Keratinocyte (primary cell): ENCODE measurements around the gene UQCR10.
A peak's percentile ranks its signal among the peaks of the same experiment; 100 is the strongest.

ENCODE experiments used
- CTCF ChIP-seq, 3 experiments: IDR thresholded peaks in 1 of 3; conservative IDR thresholded peaks in 1 of 3; optimal IDR thresholded peaks in 1 of 3; 2 replicates in 2 of 3; 3 replicates in 1 of 3; pipeline versions ENCODE3 to v1.5.1; 2011; ENCODE audit warnings: low read length in 3 of 3, mild to moderate bottlenecking in 3 of 3, moderate library complexity in 2 of 3, control low read depth in 1 of 3, inconsistent platforms in 1 of 3; ENCODE audit not compliant: insufficient read depth in 2 of 3; ENCODE audit errors: extremely low read depth in 1 of 3
- EZH2 ChIP-seq: IDR thresholded peaks from one replicate; pipeline ENCODE4 v1.6.1; 2012; ENCODE audit warnings: inconsistent platforms, mild to moderate bottlenecking, low read length, moderate library complexity

DNA sequence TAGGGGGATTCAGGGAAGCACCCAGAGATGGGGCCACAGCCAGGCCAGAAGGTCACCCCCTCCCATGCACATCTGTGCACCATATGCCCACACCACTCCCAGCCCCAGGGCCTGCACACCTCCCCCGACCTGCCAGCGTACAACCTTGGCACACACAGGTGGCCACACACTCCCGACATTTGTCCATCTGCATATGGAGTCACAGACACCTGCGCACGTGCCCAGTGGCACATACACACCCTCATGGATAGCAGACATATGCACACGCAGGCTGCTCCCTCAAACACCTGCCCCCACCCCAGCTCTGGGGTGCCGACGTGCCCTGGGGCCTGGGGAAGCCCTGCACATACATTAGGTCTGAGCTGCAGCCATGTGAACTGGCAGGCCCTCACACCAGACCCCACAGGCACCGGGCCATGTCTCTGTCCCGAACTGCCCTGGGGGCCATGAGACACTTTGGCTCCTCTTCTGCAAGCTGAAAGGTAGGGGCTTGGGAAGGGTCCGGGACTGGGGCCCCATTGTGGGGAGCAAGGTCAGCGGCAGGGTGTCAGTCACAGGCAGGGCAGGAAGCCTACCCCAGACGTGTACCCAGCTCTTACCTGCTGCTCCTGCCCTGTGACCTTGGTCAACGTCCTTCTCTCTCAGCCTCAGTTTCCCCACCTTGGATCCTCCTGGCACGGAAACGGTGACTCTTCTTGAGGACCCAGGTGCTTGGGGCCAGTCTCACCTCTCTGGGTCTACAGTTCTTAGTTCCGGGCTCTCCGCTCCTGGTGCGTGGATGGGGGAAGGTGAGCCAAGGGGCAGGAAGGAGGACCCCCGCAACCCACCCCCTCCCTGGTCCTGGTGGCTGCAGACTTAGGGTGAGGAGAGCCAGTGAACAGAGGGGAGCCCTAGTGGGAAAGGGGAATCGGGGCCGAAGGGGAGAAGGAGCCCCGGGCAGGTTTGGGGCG is 47.9 kb upstream of the UQCR10 start:
- TF ChIP-seq CTCF (optimal IDR thresholded peaks at IDR 0.05 in 1 of 3, IDR thresholded peaks at IDR 0.05 in 1 of 3, conservative IDR thresholded peaks at IDR 0.05 in 1 of 3; ENCODE audit: extremely low read depth in 1 of 3, insufficient read depth in 2 of 3, low read length in 3 of 3), result no peak
- peak; percentile 92 for TF ChIP-seq EZH2
